GM15510 (cell line): Measurements from ENCODE around the gene RASGRF1.

ENCODE experiments used
- POLR2A ChIP-seq: IDR thresholded peaks from 3 replicates; pipeline ENCODE4 v1.6.1; 2011; ENCODE audit warnings: borderline replicate concordance; ENCODE audit not compliant: insufficient read length; ENCODE audit errors: extremely low read depth

RASGRF1 gene

GRCh38 chr15:79017953-79018352, 72.6 kb downstream of the RASGRF1 start:
- TF ChIP-seq POLR2A: no peak

- no peak for TF ChIP-seq POLR2A
Measured at GRCh38 chr15:79016527-79017170, 73.9 kb downstream of the RASGRF1 start.

GRCh38 chr15:79015416-79015815, 75.2 kb downstream of the RASGRF1 start:
- no peak for TF ChIP-seq POLR2A

- TF ChIP-seq POLR2A: no peak
Measured at GRCh38 chr15:79010278-79010677, 80.3 kb downstream of the RASGRF1 start.

- no peak for TF ChIP-seq POLR2A
Measured at GRCh38 chr15:79009379-79009778, 81.2 kb downstream of the RASGRF1 start.

- no peak for TF ChIP-seq POLR2A
Measured at GRCh38 chr15:79008659-79009058, 81.9 kb downstream of the RASGRF1 start.

- no peak for TF ChIP-seq POLR2A
Measured at GRCh38 chr15:79007066-79007465, 83.5 kb downstream of the RASGRF1 start.

- no peak for TF ChIP-seq POLR2A
Measured at GRCh38 chr15:79006071-79006470, 84.5 kb downstream of the RASGRF1 start.

- peak; percentile 23 for TF ChIP-seq POLR2A
Measured at GRCh38 chr15:79004336-79004735, 86.2 kb downstream of the RASGRF1 start.

- no peak for TF ChIP-seq POLR2A
Measured at GRCh38 chr15:79003896-79004295, 86.7 kb downstream of the RASGRF1 start.

- TF ChIP-seq POLR2A: no peak
Measured at GRCh38 chr15:79003301-79003700, 87.3 kb downstream of the RASGRF1 start.

- TF ChIP-seq POLR2A: no peak
Measured at GRCh38 chr15:79002581-79002980, 88.0 kb downstream of the RASGRF1 start.

- no peak for TF ChIP-seq POLR2A
Measured at GRCh38 chr15:78999636-79000035, 90.9 kb downstream of the RASGRF1 start.

- TF ChIP-seq POLR2A: no peak
Measured at GRCh38 chr15:78998526-78998925, 92.1 kb downstream of the RASGRF1 start.

- no peak for TF ChIP-seq POLR2A
Measured at GRCh38 chr15:78997981-78998499, 92.5 kb downstream of the RASGRF1 start.

GRCh38 chr15:78996894-78997275, 93.7 kb downstream of the RASGRF1 start:
- no peak for TF ChIP-seq POLR2A
